Cardiac fibroblast (primary cell): ENCODE results near the gene NEO1.

Experiments used
- DNase-seq, 2 donors: peaks; one replicate each; pipeline versions ENCODE4 v3.0.0 to v3.0.0-alpha.2; 2010; ENCODE audit warnings: low read depth in 2 of 2
- H3K4me3 ChIP-seq, 2 donors: replicated peaks in 1 of 2; 1 replicate in 1 of 2; 2 replicates in 1 of 2; pipeline ENCODE4 v1.5.1; 2011; ENCODE audit warnings: low read depth in 2 of 2, low read length in 2 of 2, mild to moderate bottlenecking in 2 of 2, moderate library complexity in 1 of 2
- TF ChIP-seq, protein P1 (sequence below): IDR thresholded peaks from one replicate; pipeline ENCODE4 v1.5.1; 2011; ENCODE audit warnings: low read depth, mild to moderate bottlenecking, low read length, inconsistent platforms

The NEO1 gene

GRCh38 chr15:73081321-73081958 is 29.2 kb downstream of the NEO1 start:
- TF ChIP-seq, protein P1, sequence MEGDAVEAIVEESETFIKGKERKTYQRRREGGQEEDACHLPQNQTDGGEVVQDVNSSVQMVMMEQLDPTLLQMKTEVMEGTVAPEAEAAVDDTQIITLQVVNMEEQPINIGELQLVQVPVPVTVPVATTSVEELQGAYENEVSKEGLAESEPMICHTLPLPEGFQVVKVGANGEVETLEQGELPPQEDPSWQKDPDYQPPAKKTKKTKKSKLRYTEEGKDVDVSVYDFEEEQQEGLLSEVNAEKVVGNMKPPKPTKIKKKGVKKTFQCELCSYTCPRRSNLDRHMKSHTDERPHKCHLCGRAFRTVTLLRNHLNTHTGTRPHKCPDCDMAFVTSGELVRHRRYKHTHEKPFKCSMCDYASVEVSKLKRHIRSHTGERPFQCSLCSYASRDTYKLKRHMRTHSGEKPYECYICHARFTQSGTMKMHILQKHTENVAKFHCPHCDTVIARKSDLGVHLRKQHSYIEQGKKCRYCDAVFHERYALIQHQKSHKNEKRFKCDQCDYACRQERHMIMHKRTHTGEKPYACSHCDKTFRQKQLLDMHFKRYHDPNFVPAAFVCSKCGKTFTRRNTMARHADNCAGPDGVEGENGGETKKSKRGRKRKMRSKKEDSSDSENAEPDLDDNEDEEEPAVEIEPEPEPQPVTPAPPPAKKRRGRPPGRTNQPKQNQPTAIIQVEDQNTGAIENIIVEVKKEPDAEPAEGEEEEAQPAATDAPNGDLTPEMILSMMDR: peak; percentile 60
- no peak overlapping the region for H3K4me3 ChIP-seq
- DNase-seq: peak; percentile 78 to 82

DNA sequence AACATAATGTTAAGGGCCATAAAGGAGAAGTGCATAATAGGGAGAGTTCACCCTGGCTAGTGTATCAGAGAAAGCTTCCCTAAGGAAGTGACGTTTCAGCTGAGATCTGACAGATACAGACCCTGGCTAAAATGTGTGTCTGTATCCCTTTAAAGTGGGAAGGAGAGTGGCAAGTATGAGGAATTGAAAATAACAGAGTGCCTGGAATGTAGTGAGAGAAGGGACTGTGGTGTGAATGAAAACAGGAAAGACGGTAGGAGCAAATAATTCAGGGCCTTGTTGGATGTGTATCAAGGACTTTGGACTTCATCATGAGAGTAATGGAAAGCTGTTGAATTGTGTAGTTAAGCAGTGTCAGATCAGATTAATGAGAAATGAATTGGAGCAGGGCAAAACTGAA is 30.5 kb downstream of the NEO1 start:
- TF ChIP-seq, protein P1: no peak
- H3K4me3 ChIP-seq: no peak overlapping the region
- DNase-seq: peak in 1 of 2 donors; percentile 15

GRCh38 chr15:73087098-73087497 is 34.8 kb downstream of the NEO1 start:
- DNase-seq: no peak
- TF ChIP-seq, protein P1: no peak
- no peak overlapping the region for H3K4me3 ChIP-seq

GRCh38 chr15:73105064-73105463 is 52.8 kb downstream of the NEO1 start:
- H3K4me3 ChIP-seq: no peak overlapping the region
- DNase-seq: no peak
- TF ChIP-seq, protein P1: no peak

DNA sequence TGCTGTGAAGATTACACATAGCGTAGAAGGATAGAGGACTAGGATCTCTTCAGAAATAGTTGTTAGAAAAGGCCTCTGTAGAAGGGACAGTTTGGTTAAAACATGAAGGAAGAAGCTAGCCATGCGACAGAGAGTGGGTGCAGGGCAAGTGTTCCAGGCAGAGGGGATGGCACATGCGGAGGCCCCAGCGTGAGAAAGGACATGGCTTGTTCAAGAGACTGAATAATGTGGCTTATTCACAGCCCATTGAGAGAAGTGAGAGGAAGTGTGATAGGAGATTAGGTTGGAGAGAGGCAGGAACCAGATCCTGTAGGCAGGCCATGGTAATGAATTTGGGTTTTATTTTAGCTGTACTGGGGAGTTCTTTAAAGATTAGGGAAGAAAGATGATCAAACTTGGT is 56.4 kb downstream of the NEO1 start:
- TF ChIP-seq, protein P1: no peak
- no peak for DNase-seq
- H3K4me3 ChIP-seq: no peak overlapping the region

DNA sequence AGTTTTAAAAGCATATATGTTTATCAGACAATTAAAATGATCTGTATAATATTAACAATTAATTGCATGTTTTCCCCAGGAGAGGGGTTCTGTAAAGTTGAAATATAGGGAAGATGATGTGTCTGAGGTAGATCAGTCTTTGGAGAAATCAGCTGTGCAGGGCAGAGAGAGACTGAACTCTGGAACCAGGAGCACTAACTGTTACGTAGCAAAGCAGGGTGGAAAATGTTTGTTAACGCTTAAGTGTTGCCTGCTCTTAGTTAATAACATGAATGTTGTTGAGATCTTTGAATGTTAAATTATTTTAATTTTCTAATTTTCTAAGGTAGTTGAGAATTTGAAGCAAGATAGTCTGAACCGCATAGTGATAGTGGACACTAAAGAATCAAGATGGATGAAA is 57.5 kb downstream of the NEO1 start:
- no peak overlapping the region for H3K4me3 ChIP-seq
- TF ChIP-seq, protein P1: no peak
- DNase-seq: no peak

DNA sequence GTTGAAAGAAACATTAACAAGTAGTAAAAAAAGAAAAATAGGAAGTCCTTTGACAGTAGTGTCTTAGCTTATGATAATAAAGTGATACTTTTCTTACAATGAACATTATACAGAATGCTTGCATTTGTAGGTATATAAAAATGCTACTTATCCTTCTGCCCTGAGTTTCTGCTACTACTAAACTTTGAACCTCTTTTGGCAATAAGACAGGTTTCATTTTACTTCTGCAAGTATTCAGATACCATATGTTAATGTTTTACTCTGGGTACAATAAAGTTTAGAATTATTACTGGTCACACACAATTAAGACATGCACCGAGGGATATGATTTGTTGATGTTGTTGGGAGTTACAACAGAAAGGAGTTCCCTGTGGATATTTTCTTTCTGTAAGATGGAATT is 57.9 kb downstream of the NEO1 start:
- no peak overlapping the region for H3K4me3 ChIP-seq
- TF ChIP-seq, protein P1: no peak
- DNase-seq: no peak
